GM18868 (cell line): ENCODE data around the gene STXBP5.

ENCODE experiments used
- ATAC-seq: cut with Tn5 transposase; IDR thresholded peaks from one replicate; pipeline ENCODE4 v1.9.1; 2021; ENCODE audit warnings: mild to moderate bottlenecking, moderate library complexity; ENCODE audit not compliant: unreplicated experiment

The STXBP5 gene

DNA sequence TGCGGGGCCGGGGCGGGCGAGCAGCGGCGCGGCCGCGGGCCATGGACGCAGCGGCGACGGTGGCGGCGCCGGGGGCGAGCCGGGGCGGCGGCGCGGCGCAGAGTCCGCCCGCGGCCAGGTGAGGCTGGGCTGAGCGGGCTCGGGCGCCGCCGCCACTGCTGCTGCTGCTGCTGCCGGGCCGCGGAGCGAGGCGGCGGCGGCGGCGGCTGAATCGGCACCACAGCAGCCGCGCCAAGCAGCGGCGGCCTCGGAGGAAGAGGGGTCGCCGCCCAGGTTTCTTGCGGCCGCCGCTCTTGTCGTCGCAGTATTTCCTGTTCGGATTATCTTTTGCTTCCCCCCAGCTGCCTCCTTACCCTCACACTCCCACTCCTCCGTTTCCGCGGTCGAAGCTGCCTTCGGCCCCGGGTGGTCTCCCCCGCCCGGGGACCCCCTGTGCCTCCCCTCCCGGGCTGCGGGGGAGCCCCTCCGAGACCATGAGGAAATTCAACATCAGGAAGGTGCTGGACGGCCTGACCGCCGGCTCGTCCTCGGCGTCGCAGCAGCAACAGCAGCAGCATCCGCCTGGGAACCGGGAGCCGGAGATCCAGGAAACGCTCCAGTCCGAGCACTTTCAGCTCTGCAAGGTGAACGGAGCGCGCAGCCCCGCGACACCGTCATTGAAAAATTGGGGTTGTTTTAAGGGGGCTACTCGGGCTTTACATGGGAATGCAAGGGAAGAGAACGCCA is at the start of gene STXBP5:
STXBP5 (plus strand) TSS at position 358 of the 726 bp plus-strand sequence; CDS start at position 474, 116 bp downstream.
- peak; percentile 22 for ATAC-seq

DNA sequence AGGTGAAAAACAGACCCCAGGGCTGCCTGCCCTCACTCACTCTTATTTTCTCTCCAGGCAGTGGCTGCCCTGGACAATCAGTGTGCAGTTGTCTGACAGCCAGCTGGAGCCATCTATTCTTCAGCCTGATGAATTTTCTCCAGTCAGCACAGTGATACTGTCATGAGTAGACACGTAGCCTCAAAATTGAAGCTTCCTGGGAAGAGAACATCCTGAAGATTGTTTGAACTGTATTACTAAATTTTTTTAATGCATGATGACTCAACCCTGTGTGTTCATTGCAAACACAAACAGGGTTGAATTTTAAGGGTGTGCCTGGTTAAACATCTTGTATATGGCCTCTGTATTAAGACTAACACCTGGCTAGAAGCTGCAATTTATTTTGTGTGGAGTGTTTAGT is 49.8 kb upstream of the STXBP5 start:
- ATAC-seq, result no peak

DNA sequence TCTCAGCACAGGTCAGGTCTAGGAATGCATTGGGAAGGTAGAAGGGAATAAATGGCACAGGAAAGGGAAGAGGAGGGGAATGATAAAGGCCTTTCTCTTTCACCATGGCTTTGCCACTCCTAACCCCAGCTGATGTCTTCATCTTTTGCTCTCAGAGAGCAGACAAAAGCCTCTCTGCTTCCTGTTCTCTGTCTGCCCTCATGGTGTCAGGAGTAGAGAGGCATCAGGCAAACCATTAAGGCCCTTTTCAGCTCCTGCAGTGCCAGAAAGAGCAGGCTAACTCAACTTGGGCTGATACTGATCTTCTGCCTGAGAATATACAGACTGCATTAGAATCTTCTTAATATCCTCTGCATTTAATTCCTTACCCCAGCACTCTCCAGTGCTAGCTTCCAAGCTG is 48.0 kb upstream of the STXBP5 start:
- no peak for ATAC-seq

DNA sequence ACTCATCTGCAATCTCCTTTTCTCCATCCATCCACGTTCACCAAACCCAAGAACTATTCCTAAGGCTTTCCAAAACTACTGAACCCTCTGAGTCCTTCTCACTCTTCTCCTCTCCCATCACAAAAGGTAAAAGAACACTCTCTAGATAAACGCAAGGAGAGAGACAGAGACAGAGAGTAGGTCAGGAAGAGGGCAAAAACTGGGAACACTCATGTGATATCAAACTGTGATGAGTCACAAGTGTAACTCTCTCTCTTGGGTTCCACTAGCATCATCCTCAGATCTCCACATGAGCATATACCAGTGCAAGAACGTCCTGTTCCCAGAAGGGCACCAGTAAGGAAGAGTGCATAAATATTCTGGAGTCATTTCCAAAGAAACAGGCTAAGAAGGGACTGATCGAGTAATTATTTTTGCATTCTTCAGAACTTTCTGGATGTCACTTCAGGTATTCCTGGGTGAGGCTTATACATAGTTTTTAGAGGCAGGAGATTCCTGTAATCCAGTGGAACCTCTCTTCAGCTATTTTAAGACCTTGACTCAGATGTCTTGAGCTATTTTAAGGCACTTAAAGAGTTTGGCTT is 47.3 kb upstream of the STXBP5 start:
- no peak for ATAC-seq

DNA sequence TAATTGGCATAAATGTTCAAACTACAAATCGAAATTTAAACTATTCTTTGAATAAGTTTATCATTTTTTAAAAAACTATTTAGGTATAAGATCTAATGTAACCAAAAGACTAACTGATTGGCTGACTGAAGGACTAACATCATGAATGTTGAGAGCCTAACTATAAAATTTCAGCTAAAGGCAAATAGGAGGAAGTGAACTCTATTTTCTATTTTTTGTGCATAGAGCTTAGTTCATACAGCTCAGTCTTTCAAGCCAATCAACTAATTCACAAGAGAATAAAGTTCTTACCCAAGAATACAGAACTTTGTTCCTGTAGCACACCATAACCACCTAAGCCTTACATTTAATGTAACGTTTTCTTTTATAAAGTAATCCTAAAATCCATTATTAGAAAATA is 46.3 kb upstream of the STXBP5 start:
- ATAC-seq, result no peak

DNA sequence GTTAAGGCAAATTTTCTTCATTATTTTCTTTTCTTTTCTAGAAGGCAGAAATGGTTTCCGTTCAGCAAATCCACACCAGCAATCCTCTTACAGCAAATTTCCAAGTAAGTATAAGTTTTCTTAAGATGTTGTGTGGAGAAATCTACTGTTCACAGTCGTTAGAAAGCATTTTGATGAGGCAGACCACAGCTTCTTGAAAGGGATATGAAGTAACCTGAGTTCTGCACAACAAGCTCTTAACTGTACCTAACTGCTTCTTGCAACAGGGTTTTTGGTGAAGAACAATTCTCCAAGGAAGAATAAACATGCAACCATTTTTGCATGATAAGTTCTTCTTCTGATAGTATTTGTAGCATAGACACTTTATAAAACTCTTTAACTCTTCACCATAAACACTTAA is 45.3 kb upstream of the STXBP5 start:
- ATAC-seq, result no peak

DNA sequence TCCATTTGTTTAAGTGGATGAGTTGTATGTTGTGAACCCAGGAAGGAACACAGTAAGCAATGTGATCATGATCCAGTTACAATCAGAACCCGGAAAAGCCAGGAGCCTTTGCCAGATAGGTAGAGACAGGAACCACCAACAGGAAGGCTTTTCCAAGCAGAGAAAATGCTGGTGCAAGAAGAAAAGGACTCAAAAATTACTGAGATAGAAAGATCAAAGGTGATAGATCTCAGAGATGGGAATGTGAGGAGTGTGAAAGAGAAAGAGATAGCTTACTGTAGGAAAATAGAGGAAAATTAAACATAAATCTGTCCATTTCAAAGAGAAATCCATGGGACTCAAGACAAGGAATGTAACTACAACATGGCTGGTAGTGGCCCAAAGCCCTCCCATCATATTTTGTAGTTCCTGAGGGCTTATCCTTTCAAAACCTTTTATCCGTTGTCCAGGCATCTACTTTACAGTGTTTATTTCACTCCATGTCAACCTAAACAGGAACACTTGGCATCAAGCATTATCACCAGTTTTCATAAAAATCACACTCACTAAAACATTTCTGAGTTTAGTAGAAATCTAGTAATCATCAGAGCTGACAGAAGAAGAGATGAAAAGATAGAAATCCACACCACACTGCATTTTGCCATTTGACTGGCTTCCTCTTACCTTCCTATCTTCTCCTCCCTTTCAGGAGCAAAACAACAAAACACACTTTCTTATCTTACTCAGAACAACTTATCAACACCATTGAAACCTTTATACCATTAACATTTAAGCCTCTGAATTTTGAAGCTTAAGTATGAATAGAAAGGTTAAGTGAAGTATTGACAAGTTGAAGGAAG is 44.5 kb upstream of the STXBP5 start:
- no peak for ATAC-seq

DNA sequence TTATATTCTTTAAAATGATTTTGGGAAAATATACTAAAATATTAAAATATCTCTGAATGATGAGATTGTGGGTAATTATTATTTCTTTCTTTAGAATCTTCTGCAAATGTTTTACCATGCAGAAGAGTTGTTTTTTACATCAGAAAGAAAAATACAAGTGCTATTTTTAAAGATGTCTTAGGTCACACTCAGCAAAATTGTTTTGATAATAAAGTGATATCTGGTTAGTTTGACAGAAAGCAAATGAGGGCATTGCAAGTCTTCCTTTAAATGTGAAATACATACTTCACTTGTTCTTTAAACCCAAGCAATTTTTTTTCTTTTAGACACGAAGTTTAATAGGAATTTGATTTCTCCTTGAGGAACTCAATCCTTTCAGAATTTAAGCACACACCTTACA is 43.6 kb upstream of the STXBP5 start:
- no peak for ATAC-seq

DNA sequence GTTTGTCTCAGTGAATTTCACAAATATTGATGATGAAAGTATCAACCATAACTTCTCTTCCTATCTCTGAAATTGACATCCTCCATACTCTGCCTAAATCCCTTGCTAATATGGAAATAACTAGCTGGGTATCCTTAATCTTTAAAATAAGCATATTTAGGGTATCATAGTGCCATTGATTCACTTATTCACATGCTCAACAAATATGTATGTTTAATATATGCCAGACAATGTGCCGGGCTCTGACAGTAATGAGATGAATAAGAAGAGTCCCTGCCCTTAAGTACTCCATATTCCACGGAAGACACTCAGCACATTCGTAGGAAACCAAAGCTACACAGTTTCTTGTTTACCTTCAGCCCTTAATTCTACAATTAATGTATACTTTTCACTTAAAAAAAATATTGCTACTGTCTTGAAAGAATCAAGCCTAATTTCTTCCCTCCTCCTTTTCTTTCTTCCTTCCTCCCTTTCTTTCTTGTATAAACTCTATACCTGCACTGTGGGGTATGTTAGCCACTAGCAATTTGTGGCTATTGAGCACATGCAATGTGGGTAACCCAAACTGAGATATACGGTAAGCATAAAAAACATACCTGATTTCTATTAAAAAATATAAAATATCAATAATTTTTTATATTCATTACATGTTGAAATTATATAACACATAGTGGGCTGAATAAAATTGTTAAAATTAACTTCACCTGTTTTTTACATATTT is 42.8 kb upstream of the STXBP5 start:
- no peak for ATAC-seq

DNA sequence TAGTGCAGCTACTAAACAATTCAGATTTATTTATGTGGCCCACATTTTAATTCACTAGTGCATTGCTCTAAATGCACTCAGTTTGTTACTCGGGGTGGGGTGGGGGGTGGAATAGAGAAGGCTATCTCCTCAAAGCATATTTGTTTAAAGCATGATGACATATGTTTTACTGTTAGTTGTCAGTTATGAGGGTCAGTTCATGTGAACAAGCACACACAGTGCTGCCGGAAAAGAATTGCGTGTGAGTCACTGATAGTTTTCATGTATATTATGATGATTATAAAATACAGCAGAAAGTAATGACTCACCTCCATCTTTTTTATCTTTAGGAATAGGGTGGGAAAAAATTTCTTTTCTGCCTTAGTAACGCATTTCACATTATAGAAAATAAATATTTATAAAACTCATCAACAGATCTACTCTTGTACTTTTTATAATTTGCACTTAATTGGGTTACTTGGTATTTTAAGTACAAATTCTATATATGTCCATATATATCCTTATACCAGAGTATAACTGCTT is 42.2 kb upstream of the STXBP5 start:
- no peak for ATAC-seq

DNA sequence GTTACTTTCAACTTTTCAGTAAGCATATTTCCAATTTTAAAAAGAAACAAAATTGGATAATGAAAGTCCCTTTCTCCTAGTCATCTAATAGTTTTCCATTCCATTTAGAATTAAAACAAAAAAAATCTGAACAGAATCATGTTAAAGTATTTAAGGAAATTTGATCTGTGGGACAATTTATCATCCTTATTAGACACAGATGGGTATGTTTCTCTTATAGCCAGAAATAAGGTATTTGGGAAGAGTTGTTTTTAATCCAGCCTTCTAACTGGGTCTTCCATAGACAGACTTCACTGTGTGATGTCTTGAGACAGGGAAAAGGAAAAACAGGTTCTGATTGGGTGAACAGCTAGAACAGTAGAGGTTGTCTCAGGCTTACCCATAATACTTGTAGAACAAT is 39.5 kb upstream of the STXBP5 start:
- no peak for ATAC-seq

DNA sequence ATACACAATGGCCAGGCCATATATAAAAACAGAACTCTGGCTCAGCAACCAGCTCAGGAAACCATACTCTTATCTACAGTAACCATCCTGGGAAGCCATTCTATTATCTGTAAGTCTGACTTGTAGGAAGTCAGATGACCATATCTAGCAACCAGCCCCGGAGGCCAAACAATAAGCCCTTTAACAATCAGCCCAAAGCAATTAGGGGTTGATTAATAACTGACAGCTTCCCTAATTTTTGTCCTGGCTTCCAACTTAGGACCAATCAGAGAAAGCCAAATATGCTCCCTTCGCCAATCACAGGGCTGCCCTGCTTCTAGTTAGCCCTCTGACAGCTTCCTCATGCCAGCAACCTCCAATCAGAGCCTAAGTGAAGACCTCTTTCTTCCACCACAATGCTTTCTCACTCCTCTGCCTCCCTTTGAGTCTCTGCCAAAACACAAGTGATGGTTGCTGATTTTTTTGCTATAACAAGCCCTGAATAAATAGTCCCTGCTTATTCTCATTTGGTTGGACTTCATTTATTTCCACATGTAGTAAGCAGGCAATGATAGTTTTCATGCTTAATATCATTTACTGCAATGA is 37.8 kb upstream of the STXBP5 start:
- no peak for ATAC-seq

DNA sequence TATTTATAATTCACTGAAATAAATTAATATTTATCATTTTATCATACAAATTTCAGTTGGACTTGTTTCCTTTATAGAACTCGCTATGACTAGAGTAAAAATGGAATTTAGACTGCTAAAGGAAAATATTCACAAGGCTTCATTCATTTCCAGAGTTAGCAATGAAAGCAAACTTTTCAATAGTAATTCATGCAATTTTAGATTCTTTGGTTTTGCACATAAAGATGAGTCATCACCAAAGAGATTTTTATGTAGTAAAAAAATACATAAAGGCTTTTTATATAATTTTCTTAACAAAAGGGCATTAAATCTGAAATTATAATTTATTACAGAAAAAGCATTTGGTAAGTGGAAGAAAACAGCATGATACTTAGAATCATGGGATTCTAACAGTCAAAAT is 37.2 kb upstream of the STXBP5 start:
- ATAC-seq, result no peak

DNA sequence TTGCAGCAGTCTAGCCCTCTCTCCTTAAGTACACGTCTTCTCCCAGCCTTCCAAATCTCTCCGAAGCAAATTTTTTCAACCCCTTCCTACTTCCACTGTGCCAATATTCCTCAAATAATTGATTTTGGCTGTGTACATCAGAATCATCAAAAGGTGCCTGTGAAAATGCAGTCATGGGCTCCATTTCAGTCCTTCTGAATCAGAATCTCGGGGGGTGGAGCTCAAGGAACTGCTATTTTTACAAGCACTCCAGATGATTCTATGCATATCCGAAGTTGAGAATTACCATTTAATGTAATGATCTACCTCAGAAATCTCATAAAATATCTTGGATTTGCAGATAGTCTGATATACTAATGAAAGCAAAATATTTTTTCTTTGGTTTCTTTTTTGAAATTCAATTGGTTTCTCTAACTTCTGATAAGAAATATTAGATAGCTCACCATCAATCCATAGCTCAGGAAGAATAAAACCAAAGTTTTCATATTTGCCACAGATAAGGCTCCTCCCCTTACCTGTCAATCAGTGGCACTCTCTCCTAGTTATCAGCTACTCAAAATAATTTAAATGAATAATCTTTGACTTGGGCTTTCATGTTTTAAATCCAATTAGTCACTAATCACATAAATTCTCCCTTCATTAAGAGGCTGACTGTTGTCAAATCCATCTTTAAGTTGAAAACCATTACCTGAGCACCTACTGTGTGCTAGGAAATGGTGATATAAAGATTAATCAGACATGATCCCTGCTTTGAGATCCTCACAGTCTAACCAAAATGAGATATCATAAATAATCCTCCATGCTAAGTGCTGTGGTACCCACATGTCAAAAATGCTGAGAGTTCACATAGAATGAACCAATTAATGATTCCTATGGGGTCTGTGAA is 36.4 kb upstream of the STXBP5 start:
- no peak for ATAC-seq

DNA sequence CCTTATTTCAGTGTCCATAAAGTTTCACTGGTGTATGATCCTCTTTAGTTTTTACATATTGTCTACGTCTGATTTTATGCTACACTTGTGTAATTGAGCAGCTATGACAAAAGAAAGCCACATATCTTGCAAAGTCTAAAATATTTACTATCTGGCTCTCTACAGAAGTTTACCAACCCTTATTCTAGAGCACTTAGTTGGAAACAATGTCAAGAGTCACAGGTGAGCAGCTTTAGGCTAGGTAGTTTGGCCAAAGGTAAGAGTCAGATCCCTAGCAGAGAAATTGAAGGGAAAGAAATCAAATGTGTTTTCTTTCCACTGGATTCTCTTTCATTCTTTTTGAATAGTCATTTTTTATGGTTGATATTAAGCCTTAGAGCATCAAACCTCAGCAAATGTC is 34.7 kb upstream of the STXBP5 start:
- no peak for ATAC-seq

DNA sequence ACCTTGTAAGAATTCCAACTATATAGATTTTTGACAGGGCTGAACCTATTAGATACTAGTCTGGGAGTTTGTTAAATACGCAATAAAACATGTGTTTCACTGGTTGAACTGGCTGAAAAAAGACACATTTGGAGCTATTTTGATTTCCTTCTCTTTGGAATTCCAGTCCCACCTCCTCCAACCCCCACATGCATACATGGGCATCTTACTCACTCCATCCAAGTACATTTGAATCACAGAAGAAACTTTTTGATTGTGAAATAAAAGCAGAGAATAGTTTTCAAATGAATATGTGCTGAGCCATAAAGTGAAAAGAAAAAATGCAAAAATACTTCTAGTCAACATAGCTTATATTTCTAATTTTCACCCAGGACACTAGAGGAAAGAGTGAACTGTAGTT is 33.9 kb upstream of the STXBP5 start:
- no peak for ATAC-seq

DNA sequence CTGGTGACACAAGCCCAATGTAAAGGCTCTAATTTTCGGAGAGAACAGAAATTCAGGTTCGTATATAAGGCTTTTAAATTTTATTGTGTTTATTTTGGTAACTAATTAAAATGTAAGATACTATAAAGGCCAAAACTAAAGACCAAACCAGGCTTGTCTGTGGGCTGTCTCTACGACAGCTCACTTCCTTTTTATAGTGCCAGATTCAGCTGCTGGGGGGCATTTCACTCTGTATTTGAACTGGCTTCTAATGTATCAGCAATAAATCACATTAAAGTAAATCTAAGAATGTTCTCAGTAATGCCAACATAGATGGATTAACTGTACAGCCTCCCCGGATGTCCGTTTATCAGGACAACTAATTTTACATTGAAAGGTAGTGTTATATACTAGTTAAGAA is 31.1 kb upstream of the STXBP5 start:
- ATAC-seq, result no peak

DNA sequence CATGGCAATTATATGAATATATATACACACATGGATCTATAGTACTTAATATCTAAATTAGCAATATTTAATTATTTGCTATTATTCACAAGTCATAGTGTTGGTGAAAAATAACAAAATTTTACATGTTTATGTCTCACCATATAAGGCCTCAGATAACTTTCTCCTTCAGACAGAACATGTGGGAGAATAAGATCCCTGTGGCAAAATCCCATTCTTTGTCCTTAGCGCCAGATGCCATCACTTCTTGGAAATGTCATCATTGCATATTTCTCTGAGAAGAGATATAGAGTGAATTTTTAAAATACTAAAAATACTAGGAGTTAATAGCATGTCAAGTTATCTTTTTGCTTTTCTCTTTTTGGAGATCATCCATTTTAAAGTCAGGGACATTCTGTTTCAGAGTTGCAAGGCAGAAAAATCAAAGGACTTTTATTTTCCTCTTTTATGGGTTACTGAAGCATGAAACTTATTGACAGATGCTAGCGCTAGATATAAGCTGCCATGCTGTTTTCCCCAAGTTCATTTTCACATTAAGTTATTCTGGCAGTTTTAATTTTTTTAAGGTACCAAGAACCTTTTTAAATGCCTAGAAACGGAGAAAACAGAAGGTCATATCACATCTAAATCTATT is 30.4 kb upstream of the STXBP5 start:
- no peak for ATAC-seq

DNA sequence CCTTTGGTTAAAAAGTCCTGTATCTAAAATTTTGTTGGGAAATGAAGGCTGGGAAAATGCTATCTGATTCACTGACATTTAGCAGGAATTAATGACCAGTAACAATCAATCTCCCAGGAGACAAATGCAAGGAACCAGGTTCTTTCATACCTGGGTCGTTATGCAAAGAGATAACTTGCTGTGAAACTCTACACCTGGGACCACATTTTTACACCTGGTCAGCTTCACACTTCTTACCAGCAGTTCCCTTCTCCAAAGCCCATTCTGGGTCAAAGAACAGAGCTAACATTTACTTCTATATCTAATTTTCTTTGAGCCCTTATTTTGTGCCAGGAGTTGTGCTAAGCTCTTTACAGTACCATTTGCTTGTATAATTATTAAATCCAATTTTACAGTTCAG is 27.4 kb upstream of the STXBP5 start:
- no peak for ATAC-seq
